ENCODE results near the gene RAI14.
"Not testable (repeated sequence)": the region's sequence is repeated elsewhere in the genome, so short reads cannot be mapped to it uniquely, and the experiment has no call there.

GRCh38 chr5:34830827-34831226 lies 174.7 kb downstream of the RAI14 start:
- not testable (repeated sequence) for TF ChIP-seq ZFX (IDR thresholded peaks at IDR 0.05; ENCODE audit: borderline replicate concordance); CTCF (IDR thresholded peaks at IDR 0.05)
